GM03348 (cell line): ENCODE measurements around the gene PDE4D.

ENCODE experiments used
- DNase-seq: peaks from one replicate; pipeline ENCODE4 v3.0.0; 2012; ENCODE audit warnings: low spot score

The PDE4D gene

DNA sequence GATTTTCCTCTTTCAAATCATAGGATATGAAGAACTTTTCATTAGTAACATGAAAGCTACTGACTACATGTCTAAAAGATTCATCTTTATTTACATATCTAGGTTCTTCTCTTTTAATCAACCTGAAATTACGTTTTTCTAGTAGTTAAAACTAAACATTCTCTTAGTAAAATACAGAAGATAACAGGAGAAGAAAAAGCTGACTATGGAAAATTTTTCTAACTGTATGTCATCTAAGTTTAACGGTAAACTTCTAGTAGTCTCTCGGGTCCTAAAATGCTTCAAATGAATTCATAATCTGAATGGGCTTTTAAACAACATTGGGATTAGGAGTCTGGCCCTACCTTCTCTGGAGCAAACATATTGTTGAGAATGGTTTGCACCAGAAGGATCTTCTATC, 151.9 kb downstream of the PDE4D start:
- no peak for DNase-seq

DNA sequence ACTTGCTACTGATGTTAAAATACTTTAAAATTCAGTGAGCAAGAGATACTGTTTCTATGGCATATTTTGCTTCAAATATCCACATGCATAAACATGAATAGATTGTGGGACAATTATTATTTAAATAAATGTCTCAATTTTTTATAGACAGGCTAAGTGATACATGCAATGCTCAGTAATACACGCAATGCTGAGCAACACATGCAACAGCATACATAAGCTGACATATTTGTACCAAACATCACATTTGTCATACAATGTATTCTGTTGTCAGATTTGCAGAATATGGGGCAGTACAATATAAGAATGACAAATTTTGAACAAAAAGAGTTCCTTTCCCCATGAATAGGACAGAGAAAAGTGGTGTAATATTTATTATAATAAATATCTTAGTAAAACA, 155.5 kb downstream of the PDE4D start:
- DNase-seq: no peak

DNA sequence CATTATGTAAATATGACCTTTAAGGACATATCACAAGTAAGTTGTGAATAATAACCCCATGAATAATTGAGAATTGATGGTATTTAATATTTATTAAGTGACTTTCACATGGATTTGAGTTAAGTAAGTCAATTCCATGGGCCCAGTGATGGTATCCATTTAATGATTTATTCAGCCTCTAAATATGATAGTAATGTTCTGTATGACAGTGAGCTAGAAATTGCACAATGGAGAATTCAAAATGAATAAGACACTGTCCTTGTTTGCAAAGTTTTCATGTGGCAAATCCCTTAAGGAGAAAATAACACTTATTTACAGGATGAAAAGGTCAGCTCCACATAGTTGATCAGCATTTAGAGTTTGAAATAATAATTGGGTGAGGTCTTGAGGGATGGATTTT, 160.7 kb downstream of the PDE4D start:
- no peak for DNase-seq

DNA sequence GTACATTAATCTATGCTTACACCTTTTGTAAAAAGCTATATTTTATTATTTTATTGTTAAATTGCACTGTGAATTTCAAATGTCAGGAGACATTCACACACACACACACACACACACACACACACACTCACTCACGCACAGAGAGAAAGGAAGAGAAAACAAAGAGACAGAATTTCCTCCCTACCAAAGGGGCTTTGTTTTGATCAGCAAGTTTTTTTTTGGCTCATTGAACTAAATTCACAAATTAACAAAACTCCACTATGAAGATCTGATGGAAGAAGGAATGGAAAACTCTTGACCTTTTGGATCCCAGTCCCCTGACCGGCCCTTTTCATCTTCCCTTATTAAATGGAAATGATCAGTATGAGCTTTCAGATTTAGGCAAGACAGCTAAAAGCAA, 161.2 kb downstream of the PDE4D start:
- no peak for DNase-seq

DNA sequence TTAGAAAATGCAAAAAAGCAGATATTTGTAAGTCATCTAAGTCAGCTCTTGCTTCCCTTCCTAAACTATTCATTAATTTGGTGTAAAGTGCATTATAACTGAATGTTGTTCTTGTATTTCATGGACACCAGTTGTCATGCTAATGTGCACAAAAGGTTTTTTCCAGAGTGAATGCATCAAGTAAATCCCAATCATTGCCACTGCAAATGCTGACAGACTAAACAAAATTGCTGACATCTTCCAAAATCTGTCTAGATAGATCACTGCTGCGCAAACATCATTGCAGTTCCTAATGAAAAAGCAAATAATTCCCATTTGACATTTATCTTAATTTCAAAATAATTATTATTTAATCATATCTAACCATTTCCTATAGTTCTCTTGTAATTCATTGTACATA, 161.7 kb downstream of the PDE4D start:
- no peak for DNase-seq

DNA sequence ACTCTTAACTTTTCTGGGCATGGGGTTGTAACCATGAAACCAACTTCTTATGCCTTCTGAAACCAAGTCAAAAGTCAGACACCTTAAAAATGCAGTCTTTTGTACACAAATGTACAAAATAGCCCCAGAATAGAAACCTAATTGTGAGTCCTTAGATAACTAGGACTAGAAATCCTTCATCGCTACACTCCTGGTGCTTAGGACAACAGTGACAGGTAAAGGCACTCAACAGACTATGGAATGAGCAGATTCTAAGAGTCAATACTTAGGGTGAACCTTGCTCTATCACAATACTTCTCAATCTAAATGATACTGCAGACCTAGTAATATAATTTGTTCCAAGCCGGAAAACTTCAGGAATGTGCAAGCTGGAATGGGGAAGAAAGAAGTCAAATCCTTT, 163.7 kb downstream of the PDE4D start:
- DNase-seq: no peak

DNA sequence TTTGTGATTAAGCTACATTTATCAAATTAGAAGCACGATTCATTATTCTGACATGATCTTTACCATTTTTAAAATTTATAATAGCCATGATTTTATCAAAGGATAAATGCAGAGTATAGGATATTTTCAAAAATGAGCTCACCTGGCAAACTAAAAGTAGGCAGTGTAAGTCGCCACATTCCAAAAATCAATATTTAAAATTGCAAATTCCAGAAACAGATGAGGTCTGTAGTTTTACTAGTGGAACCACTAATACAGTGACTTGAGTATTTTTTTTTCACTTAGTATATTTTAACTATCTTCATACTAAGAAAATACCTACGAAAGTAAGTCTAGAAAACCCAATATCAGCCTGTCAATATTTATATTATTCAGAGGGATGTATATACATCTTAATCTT, 164.2 kb downstream of the PDE4D start:
- DNase-seq: no peak

DNA sequence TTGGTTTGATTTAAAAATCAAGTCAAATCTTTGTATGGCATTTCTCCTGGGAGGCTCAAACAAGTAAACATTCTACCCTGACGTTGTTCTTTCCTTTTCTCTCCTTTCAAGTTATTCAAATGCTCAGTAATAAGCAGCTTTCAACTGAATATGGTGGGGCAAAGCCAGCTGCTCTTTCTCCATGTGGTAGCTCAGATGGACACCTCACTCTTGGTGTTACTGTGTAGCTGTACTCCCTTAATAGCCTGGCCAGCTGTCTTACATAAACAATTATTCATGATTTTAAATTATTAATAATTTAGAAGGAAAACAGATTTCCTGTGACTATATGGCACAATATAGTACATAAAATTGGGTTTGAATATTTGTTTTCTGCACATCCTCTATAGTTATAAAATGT, 165.2 kb downstream of the PDE4D start:
- no peak for DNase-seq

DNA sequence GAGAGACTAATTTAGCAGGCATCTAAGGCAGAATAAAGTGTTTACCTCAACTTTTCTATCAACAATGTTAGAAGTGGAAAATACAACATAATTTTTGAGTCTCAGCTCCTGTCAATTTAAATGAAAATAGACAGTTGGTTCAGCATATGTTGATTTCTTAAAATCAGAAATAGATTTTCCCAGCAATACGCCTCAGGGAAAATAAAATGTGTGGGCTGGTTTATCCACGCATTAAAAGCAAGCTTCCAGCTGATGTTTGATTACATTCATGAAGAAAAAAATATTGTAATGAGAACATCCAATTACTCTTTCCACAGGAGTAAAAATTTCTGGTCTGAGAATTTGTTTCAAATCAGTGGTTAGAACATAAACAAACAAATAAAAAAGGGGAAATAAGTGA, 166.3 kb downstream of the PDE4D start:
- no peak for DNase-seq

DNA sequence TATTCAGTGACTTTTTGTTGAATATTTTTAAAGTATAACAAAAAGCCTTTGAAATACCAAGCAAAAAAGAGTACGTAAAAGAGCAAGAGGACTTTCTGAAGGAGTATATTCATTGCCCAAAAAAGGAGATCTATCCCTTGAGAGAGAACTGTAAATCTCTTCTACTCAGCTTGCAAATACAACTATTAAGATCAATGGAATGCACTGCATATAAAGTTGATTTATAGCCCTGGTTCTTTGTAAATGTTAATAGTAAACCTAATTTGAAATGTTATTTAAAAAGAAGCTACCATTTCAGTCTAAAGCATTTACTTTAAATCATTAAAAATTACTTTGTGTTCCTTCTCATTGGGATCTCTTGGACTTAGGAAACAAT, 168.1 kb downstream of the PDE4D start:
- peak; percentile 24 for DNase-seq

DNA sequence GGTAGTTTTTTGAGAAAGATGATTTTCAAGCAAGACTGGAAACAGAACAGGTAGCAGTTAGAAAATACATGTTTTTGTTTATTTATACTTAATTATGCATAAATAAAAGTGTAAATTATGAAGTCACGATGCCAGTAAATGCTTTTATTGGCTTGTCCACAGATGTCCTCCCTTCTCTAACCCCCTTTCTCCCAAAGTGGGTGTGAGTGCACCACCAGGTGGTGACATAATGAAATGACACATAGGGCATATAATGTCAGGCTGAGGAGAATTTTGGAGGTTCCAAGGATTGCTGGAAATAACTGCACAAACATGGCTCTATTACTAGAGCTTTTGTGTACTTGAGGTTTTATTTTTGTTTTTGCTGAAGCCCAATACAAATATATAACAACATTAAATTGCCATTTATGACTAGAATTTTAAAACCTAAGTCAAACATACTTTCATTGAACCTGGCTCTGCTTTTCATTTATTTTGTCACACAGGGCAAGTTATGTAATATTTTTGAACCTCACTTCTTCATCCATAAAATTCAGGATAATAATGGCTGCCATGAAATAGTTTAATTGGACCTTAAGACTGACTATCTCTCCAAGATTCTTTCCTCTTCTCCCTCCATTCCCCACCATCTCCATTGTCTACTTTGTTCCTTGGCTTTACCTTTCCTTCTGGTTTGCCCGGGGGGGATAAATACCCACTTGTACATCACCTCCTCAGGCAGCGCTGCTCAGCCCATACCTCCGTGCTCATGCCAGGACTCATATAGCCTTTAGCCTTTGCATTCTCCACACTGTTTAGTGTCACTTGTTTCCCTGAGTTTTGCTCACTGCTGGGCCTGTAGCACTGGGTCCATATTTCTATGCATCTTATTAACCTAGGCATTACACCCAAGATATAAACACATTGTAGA, 168.8 kb downstream of the PDE4D start:
- peak; percentile 55 for DNase-seq

DNA sequence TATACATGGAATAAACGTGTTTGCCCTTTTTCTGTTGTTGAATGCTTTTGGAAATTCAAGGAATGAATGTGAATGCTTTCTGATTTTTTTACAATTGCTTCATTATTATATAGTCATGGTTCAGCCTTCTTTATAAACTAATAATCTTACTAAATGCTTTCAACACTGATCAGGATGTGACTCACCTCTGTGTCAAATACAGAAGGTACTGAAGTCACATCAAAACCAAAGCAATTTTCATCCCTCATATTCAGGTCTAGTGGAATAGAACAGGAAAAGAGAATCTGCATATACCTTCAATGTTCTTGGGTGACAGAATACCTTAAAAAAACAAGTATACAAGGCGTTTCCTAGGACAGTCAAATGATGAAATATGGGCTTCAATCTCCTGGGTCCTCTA, 170.7 kb downstream of the PDE4D start:
- no peak for DNase-seq

DNA sequence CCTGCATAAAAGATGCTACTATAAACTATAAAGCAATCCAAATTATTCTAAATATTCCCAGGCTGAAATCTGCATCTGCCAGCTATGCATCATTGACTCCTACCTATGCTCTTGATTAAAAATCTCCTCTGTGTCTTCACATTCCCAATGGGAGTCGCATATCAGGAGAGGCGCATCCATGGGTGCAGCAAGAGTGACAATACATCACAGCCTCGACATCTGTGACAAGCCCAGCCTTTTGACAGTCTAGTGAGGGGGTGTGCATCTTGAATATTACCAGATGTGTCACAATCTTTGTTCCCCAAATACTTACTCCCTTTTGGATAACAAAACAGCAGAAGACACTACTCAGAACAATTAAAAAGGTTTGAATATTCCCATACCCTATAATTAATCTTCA, 171.8 kb downstream of the PDE4D start:
- no peak for DNase-seq

DNA sequence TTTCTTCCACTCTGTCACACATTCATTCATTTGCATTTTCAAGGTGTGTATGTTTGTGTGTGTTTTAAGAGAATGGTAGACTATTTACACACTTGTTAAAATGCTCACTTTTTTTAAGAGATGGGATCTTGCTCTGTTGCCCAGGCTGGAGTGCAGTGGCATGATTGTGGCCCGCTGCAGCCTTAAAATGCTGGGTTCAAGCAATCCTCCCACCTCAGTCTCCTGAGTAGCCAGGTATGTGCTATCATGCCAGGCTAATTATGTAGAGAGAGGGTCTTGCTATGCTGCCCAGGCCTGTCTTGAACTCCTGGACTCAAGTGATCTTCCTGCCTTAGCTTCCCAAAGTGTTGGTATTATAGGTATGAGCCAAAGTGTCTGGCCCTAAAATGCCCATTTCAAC, 173.5 kb downstream of the PDE4D start:
- DNase-seq: no peak

DNA sequence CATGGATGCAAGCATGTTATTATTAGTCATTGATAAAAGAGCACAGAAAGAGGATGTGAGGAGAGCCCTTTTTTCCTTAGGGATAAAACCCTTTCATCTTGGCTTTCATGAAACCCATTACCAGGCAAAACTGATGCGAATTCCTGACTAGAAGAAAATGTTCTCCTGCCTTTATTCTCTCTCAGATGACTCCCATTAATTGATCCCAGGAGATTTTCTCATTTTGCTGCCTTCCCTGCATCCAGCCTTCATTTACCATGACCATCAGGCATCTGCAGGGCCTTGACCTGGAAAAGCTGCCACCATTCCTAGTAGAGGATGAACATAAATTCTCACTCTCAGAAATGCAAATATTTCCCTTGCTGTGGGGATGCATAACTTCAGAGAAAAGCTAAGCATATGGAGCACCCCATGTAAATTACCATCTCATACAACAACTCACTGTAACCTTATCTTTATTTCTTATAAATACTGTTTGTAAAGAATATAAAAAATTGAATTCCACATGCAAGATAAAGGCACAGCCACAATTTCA, 176.5 kb downstream of the PDE4D start:
- DNase-seq: no peak

DNA sequence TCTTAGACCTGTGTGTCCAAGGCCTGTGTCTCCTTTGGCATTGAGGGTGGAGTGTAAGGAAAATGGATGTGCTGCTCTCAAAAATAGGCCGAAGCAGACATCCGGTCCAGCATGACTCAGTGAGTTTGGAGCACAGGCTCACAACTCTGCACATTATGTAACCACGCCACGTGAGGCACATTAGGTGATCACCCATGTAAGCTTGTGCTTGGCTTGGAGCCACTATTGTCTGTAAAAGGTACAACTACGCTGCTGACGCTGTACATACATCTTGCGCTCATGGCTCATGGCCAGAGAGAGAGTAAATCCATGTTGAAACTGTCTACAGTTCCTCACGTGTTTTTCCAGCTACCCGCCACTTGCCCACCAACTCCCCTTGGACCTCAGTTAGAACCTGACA, 177.5 kb downstream of the PDE4D start:
- DNase-seq: no peak

DNA sequence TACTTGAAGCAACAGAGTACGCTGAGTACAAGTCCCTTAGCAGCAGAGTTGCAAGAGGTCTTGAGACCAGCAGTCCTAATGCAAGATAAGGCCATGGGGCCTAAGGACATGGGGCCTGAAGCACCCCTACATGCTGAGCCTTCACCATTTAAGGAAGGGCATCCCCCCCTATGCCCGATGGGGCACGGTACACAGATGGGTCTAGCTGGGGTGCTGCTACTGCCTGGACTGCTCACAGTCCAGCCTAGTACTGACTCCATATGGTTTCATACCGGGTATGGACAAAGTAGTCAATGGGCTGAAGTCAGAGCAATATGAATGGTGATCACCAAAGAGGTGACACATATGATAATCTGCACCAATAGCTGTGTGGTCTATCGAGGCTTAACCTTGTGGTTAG, 178.3 kb downstream of the PDE4D start:
- no peak for DNase-seq

DNA sequence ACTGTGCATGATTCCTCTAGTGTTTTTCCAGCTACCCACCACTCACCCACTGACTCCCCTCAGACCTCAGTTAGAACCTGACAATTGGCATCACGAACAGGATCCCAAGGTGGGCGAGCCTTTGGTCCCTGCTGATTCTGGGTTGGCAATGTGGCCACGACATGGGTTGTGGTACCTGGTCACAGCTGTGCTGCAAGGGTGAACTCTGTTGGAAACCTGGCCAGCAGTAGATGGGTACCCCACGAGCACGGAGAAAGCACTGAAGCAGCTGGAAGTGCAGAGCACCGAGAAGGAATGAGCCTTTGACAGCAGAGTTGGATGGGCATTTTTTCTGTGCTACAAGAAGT, 180.1 kb downstream of the PDE4D start:
- DNase-seq: no peak

DNA sequence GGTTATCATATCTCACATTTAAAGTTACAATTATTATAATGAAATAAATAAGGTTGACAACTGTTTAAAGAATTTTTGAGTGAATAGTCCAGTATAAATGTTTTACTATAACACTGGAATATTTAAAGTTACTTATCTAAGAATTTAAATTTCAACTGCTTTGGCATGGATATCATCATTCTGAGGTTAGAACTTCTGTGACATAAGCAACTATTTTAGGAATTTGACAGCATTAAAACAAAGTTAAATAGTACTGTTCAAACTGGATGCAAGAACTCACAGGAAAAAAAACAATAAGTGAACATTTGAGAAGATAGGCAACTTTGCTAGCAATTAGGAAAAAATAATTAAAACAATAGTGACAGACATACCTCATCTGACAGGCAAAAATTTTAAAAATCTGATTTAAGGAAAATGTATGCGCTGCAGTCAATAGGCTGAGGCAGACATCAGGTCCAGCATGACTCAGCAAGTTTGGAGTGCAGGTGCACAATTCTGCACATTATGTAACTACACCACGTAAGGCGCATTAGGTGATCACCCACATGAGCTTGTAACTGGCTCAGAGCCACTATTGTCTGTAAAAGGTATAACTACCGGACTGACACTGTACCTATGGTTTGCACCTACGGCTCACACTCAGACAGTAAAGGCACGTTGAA, 180.6 kb downstream of the PDE4D start:
- no peak for DNase-seq

DNA sequence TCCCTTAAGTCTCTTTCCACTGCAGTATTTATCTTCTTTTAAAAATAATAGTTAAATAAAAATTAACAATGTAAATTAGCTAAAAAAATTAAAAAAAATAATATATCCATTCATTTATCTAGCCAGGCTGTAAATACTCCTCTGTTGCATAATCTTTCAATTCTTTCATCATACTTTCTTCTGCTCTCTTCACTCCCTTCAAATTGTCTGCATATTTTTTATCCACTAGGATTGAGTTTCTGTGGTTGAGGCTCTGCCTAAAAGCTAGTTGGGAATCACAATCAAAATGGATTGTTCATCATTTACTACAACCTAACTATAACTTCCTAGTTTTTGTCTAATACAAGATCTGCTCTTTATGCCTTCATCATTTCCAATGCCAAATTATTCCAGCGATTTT, 182.2 kb downstream of the PDE4D start:
- peak; percentile 21 for DNase-seq

DNA sequence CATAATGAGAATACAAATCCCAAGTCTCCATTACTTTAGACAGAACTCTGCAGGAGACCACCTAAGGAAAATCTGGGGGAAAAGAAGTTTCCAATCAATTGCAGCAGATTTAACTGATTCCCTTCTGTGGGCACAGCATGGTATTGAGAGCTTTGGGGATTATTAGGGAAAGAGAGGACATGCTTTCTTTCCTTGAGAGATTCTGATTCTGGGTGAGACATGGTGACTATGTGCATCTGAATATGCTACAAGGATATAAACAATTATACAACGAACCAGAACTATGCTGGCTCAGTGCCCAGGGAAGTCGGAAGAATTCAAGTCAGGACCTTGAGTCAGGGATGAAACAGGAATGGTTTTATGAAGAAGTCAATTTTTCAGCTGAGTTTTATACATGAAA, 183.7 kb downstream of the PDE4D start:
- DNase-seq: peak; percentile 29

DNA sequence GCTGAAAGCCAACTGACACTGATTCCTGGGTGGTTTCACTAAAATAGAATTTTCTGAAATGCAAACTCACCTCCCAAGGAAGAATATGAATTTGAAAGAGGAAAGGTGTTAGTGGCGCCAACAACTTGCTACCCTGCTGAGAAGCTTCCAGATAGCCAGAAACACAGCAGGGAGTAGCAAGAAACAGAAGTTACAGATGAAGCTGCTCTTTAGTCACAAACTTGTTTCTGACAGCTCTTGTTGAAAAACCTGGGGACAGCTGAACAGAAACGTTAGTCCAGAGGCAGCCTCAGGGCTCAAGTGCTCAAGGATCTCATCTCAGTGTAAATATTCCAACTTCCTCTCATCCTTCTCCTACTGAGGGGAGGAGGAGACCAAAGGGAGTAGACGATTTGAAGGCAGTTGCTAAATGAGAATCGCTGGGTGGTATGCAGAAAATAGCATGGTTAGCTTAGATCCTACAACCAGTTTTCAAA, 184.1 kb downstream of the PDE4D start:
- no peak for DNase-seq

DNA sequence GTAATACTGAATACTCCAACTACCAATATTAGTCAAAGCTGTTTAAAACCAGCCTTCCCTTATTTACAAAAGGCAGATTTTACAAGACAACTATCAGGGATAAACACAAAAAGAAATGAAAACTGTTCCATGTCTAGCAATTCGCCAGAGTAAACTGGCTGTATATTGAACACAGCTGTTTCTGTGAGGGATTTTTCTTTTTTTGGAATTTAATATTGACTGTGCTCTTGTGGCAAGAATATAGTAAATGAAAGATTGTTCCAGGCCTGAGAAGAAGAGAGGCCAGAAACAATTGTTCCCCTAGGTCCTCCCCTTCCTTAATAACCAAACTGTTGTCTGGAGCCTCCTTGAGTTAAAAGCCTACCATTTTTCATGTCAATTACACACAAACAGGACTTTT, 188.6 kb downstream of the PDE4D start:
- no peak for DNase-seq

DNA sequence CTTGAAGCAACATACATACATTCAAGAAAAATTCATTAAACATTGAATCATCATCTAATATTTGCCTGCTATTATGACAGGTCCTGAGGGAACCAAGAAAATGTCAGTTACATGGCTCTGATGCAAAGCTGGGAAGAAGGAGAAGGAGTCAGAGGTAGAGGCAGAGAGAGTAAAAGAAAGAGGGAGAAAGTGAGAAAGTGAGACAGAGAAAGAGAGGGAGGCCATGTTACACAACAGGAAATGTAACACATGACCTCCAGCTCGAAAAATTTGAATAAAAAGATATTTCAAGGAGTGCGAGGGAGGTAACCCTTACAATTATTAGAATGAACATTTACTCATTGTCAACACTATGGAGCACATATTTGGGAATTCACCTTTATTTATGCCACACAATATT, 189.7 kb downstream of the PDE4D start:
- no peak for DNase-seq
